H9 (cell line): Measurements from ENCODE around the gene DSCAM. TPM values are rescaled to one million over a fixed set of nuclear protein-coding genes. Genes with fewer than 3 reads are reported as not detected.

Experiments used
- DNase-seq: peaks from one replicate; pipeline ENCODE4 v3.0.0-alpha.2; 2017
- H2AFZ ChIP-seq: one replicate; pipeline ENCODE4 v1.6.1; 2013; ENCODE audit warnings: mild to moderate bottlenecking, low read length, control low read depth, moderate library complexity
- H2AK5ac ChIP-seq: 2 replicates; pipeline ENCODE4 v1.6.1; 2013; ENCODE audit warnings: low read length, control low read depth, mixed read lengths; ENCODE audit not compliant: insufficient read length
- H2BK120ac ChIP-seq: one replicate; pipeline ENCODE4 v1.6.1; 2013; ENCODE audit warnings: low read depth, mild to moderate bottlenecking, low read length, control low read depth, inconsistent platforms; ENCODE audit not compliant: poor library complexity, severe bottlenecking
- H2BK12ac ChIP-seq: 2 replicates; pipeline ENCODE4 v1.6.1; 2013; ENCODE audit warnings: low read length, control low read depth, mixed read lengths, low read depth; ENCODE audit not compliant: insufficient read length
- H2BK15ac ChIP-seq: 2 replicates; pipeline ENCODE4 v1.6.1; 2013; ENCODE audit warnings: low read depth, low read length, control low read depth
- H2BK20ac ChIP-seq: one replicate; pipeline ENCODE4 v1.6.1; 2013; ENCODE audit warnings: low read depth, mild to moderate bottlenecking, low read length, control low read depth, inconsistent platforms; ENCODE audit not compliant: poor library complexity, severe bottlenecking
- H2BK5ac ChIP-seq: 2 replicates; pipeline ENCODE4 v1.6.1; 2013; ENCODE audit warnings: low read length, control low read depth, mixed read lengths; ENCODE audit not compliant: insufficient read length
- H3K14ac ChIP-seq: 2 replicates; pipeline ENCODE4 v1.6.1; 2013; ENCODE audit warnings: low read length, control low read depth; ENCODE audit not compliant: insufficient read depth
- H3K18ac ChIP-seq: 2 replicates; pipeline ENCODE4 v1.6.1; 2013; ENCODE audit warnings: low read depth, mild to moderate bottlenecking, mixed read lengths, low read length, control low read depth; ENCODE audit not compliant: insufficient read length
- H3K23ac ChIP-seq: 2 replicates; pipeline ENCODE4 v1.6.1; 2013; ENCODE audit warnings: low read length, control low read depth, mixed read lengths, low read depth; ENCODE audit not compliant: insufficient read length
- H3K23me2 ChIP-seq: 2 replicates; pipeline ENCODE4 v1.6.1; 2013; ENCODE audit warnings: low read depth, mild to moderate bottlenecking, mixed read lengths, low read length, control low read depth; ENCODE audit not compliant: insufficient read length, poor library complexity, severe bottlenecking
- H3K27ac ChIP-seq: 2 replicates; pipeline ENCODE4 v1.5.1; 2013; ENCODE audit warnings: low read length, control low read depth, mixed read lengths, low read depth; ENCODE audit not compliant: insufficient read length
- H3K27me3 ChIP-seq: 2 replicates; pipeline ENCODE4 v1.6.1; 2013; ENCODE audit warnings: low read length, control low read depth, inconsistent platforms; ENCODE audit not compliant: insufficient read depth
- H3K4ac ChIP-seq: 2 replicates; pipeline ENCODE4 v1.6.1; 2013; ENCODE audit warnings: low read depth, mild to moderate bottlenecking, control low read depth, inconsistent platforms, low read length, moderate library complexity
- H3K4me1 ChIP-seq: 2 replicates; pipeline ENCODE4 v1.6.1; 2013; ENCODE audit warnings: low read length, control low read depth, inconsistent platforms; ENCODE audit not compliant: insufficient read depth
- H3K4me2 ChIP-seq: 2 replicates; pipeline ENCODE4 v1.6.1; 2013; ENCODE audit warnings: low read length, control low read depth, mixed read lengths; ENCODE audit not compliant: insufficient read length, insufficient read depth
- H3K56ac ChIP-seq: 2 replicates; pipeline ENCODE4 v1.6.1; 2013; ENCODE audit warnings: low read depth, mild to moderate bottlenecking, mixed read lengths, low read length, control low read depth; ENCODE audit not compliant: insufficient read length
- H3K79me1 ChIP-seq: 2 replicates; pipeline ENCODE4 v1.6.1; 2013; ENCODE audit warnings: low read depth, mild to moderate bottlenecking, moderate library complexity, low read length, control low read depth, inconsistent platforms; ENCODE audit not compliant: insufficient read depth, poor library complexity, severe bottlenecking
- H3K79me2 ChIP-seq: 2 replicates; pipeline ENCODE4 v1.6.1; 2013; ENCODE audit warnings: low read length, control low read depth, inconsistent platforms; ENCODE audit not compliant: insufficient read depth
- H3K9ac ChIP-seq: 2 replicates; pipeline ENCODE4 v1.6.1; 2013; ENCODE audit warnings: low read length, control low read depth, mixed read lengths; ENCODE audit not compliant: insufficient read length; ENCODE audit errors: extremely low read depth
- H3K9me3 ChIP-seq: one replicate; pipeline ENCODE4 v1.6.1; 2013; ENCODE audit warnings: low read depth, low read length, inconsistent platforms; ENCODE audit not compliant: control insufficient read depth
- H3T11ph ChIP-seq: one replicate; pipeline ENCODE4 v1.6.1; 2013; ENCODE audit warnings: mild to moderate bottlenecking, low read length, control low read depth, inconsistent platforms
- H4K20me1 ChIP-seq: one replicate; pipeline ENCODE4 v1.6.1; 2013; ENCODE audit not compliant: control insufficient read depth, insufficient read length, insufficient read depth
- H4K5ac ChIP-seq: 2 replicates; pipeline ENCODE4 v1.6.1; 2013; ENCODE audit warnings: low read depth, mild to moderate bottlenecking, mixed read lengths, low read length, control low read depth; ENCODE audit not compliant: insufficient read length
- H4K8ac ChIP-seq: replicated peaks from 2 replicates; pipeline ENCODE4 v1.6.1; 2013; ENCODE audit warnings: low read length, control low read depth, mixed read lengths, low read depth; ENCODE audit not compliant: insufficient read length
- H4K91ac ChIP-seq: 2 replicates; pipeline ENCODE4 v1.6.1; 2013; ENCODE audit warnings: low read depth, mild to moderate bottlenecking, moderate library complexity, mixed read lengths, low read length, control low read depth; ENCODE audit not compliant: insufficient read length
- H3K27ac Mint-ChIP-seq, 3 experiments: 2 replicates in 2 of 3; 3 replicates in 1 of 3; pipeline ENCODE4 v1.8.0; 2020 to 2021; ENCODE audit warnings: mixed read lengths in 3 of 3, mild to moderate bottlenecking in 1 of 3, moderate library complexity in 1 of 3
- H3K27me3 Mint-ChIP-seq: 2 replicates; pipeline ENCODE4 v1.8.0; 2021; ENCODE audit warnings: low read depth, mild to moderate bottlenecking, moderate library complexity, mixed read lengths
- H3K36me3 Mint-ChIP-seq, 3 experiments: 2 replicates in 2 of 3; 3 replicates in 1 of 3; pipeline ENCODE4 v1.8.0; 2020 to 2021; ENCODE audit warnings: low read depth in 3 of 3, mixed read lengths in 3 of 3; ENCODE audit not compliant: insufficient read depth in 1 of 3
- H3K4me1 Mint-ChIP-seq, 2 experiments: 2 replicates each; pipeline ENCODE4 v1.8.0; 2020; ENCODE audit warnings: mixed read lengths in 2 of 2
- H3K4me3 Mint-ChIP-seq, 2 experiments: 2 replicates in 1 of 2; 3 replicates in 1 of 2; pipeline ENCODE4 v1.8.0; 2020 to 2021; ENCODE audit warnings: mild to moderate bottlenecking in 2 of 2, mixed read lengths in 2 of 2, moderate library complexity in 1 of 2
- H3K9me3 Mint-ChIP-seq, 2 experiments: 2 replicates in 1 of 2; 3 replicates in 1 of 2; pipeline ENCODE4 v1.8.0; 2020; ENCODE audit warnings: mild to moderate bottlenecking in 2 of 2, mixed read lengths in 2 of 2, moderate library complexity in 1 of 2
- CTCF ChIP-seq: fragments of 200-600 bp; sonication (generic); conservative IDR thresholded peaks from 3 replicates; pipeline ENCODE4 v1.8.0; 2021; ENCODE audit warnings: antibody characterized with exemption, mild to moderate bottlenecking
- WGBS: extraction: QIAGEN DNeasy Blood & Tissue Kit; methylation state at CpG from one replicate; pipeline ENCODE4 v1.1.7; 2013; ENCODE audit warnings: missing lambda C conversion rate, low lambda C conversion rate, mixed read lengths; ENCODE audit not compliant: insufficient read length; ENCODE audit errors: extremely low coverage; 5-methylcytosine and 5-hydroxymethylcytosine counted together
- total RNA-seq: library from RNA; stranded (reverse); gene quantifications from 2 replicates; pipeline ENCODE4 v1.2.1, GENCODE V29; 2021

The DSCAM gene
- total RNA-seq, 1 experiment from 2014 or later = 0.17 TPM

- H3K4me3 Mint-ChIP-seq = no peak overlapping the region
- Histone ChIP-seq H3K27me3 (no peaks in the 10 kb centered on the region), H3K27ac (no peak overlapping the region), H3K56ac (no peak overlapping the region), H3K79me1 (no peaks in the 10 kb centered on the region), H3K18ac (no peak overlapping the region), H3K9ac (no peak overlapping the region), H2BK15ac (no peak overlapping the region), H3K4me2 (no peak overlapping the region), H2AK5ac (no peak overlapping the region), H2BK12ac (no peak overlapping the region), H3K23me2 (no peaks in the 10 kb centered on the region), H2BK20ac (no peak overlapping the region), H3K14ac (no peak overlapping the region), H3K4me1 (no peaks in the 10 kb centered on the region), H2AFZ (no peak overlapping the region), H3T11ph (no peak overlapping the region), H4K8ac (no peak overlapping the region), H4K5ac (no peak overlapping the region), H2BK120ac (no peak overlapping the region), H3K4ac (no peak overlapping the region), H4K20me1 (no peaks in the 10 kb centered on the region), H3K79me2 (no peaks in the 10 kb centered on the region), H4K91ac (no peak overlapping the region), H3K9me3 (no peaks in the 10 kb centered on the region), H3K23ac (no peak overlapping the region), H2BK5ac (no peak overlapping the region)
- H3K27me3 Mint-ChIP-seq = peaks cover 4% of the 10 kb centered on the region
- H3K9me3 Mint-ChIP-seq = peaks cover 3 to 6% of the 10 kb centered on the region in 2 experiments; a peak in 4 of 5 replicates
- WGBS = no CpG with 5 or more reads among the region's 8 CpGs
- DNase-seq = no peak
- H3K36me3 Mint-ChIP-seq = no peaks in the 10 kb centered on the region
- no peak for TF ChIP-seq CTCF
- H3K4me1 Mint-ChIP-seq = peaks cover 6 to 8% of the 10 kb centered on the region in 2 experiments; a peak in 3 of 4 replicates
- no peak overlapping the region for H3K27ac Mint-ChIP-seq
These were observed 830.3 kb downstream of the DSCAM start for GRCh38 chr21:40016667-40017066.
